Activated CD8-positive, alpha-beta memory T cell treated with anti-CD3 and anti-CD28 coated beads, Interleukin-2, amount 10 ng/mL, durations not matched to agents 7 days and 5 days (primary cell): ENCODE measurements around the gene DUSP7. TPM values are rescaled to one million over a fixed set of nuclear protein-coding genes. Genes with fewer than 3 reads are reported as not detected.

Experiments
- ATAC-seq: fragments of 150-1000 bp; cut with Tn5 transposase; one replicate; pipeline ENCODE4 v1.10.0; 2021; ENCODE audit warnings: moderate library complexity
- CTCF ChIA-PET: fragments of 350-600 bp; sonication (Branson Sonifier 250); formaldehyde crosslinking; loops from one replicate; lab custom pipeline; 2021; ENCODE audit warnings: antibody characterized with exemption; lab: Charles Lee
- DNase-seq: peaks from one replicate; pipeline ENCODE4 v3.0.0-alpha.2; 2020
- H3K27ac Mint-ChIP-seq: one replicate; pipeline ENCODE4 v1.8.0; 2021; ENCODE audit warnings: mild to moderate bottlenecking, mixed read lengths
- H3K27me3 Mint-ChIP-seq: one replicate; pipeline ENCODE4 v1.8.0; 2021; ENCODE audit warnings: mixed read lengths
- H3K36me3 Mint-ChIP-seq: one replicate; pipeline ENCODE4 v1.8.0; 2021; ENCODE audit warnings: mild to moderate bottlenecking, mixed read lengths
- H3K4me1 Mint-ChIP-seq: one replicate; pipeline ENCODE4 v1.8.0; 2021; ENCODE audit warnings: mixed read lengths
- H3K4me3 Mint-ChIP-seq: one replicate; pipeline ENCODE4 v1.8.0; 2021; ENCODE audit warnings: mild to moderate bottlenecking, moderate library complexity, mixed read lengths
- H3K9me3 Mint-ChIP-seq: one replicate; pipeline ENCODE4 v1.8.0; 2022; ENCODE audit warnings: low read depth, mixed read lengths
- total RNA-seq, 2 experiments: library from RNA; stranded (reverse); gene quantifications; one replicate each; pipeline ENCODE4 v1.2.3, GENCODE V29; 2021

The DUSP7 gene, protein sequence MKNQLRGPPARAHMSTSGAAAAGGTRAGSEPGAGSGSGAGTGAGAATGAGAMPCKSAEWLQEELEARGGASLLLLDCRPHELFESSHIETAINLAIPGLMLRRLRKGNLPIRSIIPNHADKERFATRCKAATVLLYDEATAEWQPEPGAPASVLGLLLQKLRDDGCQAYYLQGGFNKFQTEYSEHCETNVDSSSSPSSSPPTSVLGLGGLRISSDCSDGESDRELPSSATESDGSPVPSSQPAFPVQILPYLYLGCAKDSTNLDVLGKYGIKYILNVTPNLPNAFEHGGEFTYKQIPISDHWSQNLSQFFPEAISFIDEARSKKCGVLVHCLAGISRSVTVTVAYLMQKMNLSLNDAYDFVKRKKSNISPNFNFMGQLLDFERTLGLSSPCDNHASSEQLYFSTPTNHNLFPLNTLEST
- total RNA-seq, result 10 to 100 TPM; 24.2 to 29.3 TPM

GRCh38 chr3:52056521-52056967 lies at the start of gene DUSP7:
DUSP7 (minus strand) TSS chr3:52056571; CDS start chr3:52056366, 205 bp downstream.
- H3K9me3 Mint-ChIP-seq, result no peaks in the 10 kb centered on the region
- no peaks in the 10 kb centered on the region for H3K27me3 Mint-ChIP-seq
- peak within 1 kb of the TSS; percentile 87 for H3K4me3 Mint-ChIP-seq
- CTCF ChIA-PET, result interaction anchor here (0.7 to 8.7 kb wide), 17 partner anchors 21 to 667 kb away, joined by 3 to 105 read pairs (median 5); partner anchors contain the start of genes ABHD14A, ABHD14B, ACY1 and PARP3
- peaks cover 12% of the 10 kb centered on the region for H3K36me3 Mint-ChIP-seq
- peak within 1 kb of the TSS; percentile 89 for H3K27ac Mint-ChIP-seq
- DNase-seq, result peak; percentile 74
- peaks cover 36% of the 10 kb centered on the region for H3K4me1 Mint-ChIP-seq
- ATAC-seq, result peak; percentile 43

GRCh38 chr3:52104684-52105640 lies 48.6 kb upstream of the DUSP7 start:
- Mint-ChIP-seq H3K27me3 (no peaks in the 10 kb centered on the region), H3K9me3 (peaks cover 6% of the 10 kb centered on the region), H3K4me3 (no peak overlapping the region), H3K36me3 (peaks cover 33% of the 10 kb centered on the region), H3K4me1 (peaks cover 1% of the 10 kb centered on the region), H3K27ac (no peak overlapping the region)
- no peak for DNase-seq
- CTCF ChIA-PET, result interaction anchor here (1.1 kb wide), 1 partner anchor 14 kb away, joined by 3 read pairs; no protein-coding TSS in a partner anchor
- no peak for ATAC-seq

DNA sequence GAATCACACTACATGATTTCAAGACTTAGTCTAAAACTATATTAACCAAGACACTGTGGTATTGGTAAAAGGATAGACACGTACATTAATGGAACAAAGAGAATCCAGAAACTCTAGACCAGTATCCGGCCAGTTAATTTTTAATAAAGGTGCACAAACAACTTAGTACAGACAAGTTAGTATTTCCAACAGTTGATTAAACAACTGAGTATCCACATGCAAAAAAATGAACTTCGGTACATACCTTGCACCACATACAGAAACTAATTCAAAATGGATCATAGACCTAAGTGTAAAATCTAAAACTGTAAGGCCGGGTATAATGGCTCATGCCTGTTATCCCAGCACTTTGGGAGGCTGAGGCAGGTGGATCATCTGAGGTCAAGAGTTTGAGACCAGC lies 46.6 kb upstream of the DUSP7 start:
- no peak for DNase-seq
- CTCF ChIA-PET, result no interaction called here
- H3K27me3 Mint-ChIP-seq, result no peaks in the 10 kb centered on the region
- H3K27ac Mint-ChIP-seq, result no peak overlapping the region
- peaks cover 6% of the 10 kb centered on the region for H3K9me3 Mint-ChIP-seq
- ATAC-seq, result no peak
- no peak overlapping the region for H3K4me3 Mint-ChIP-seq
- H3K4me1 Mint-ChIP-seq, result peaks cover 2% of the 10 kb centered on the region
- H3K36me3 Mint-ChIP-seq, result peaks cover 34% of the 10 kb centered on the region

- ATAC-seq, result no peak
- Mint-ChIP-seq H3K36me3 (peaks cover 32% of the 10 kb centered on the region), H3K4me1 (peaks cover 2% of the 10 kb centered on the region), H3K27me3 (no peaks in the 10 kb centered on the region), H3K9me3 (peaks cover 6% of the 10 kb centered on the region), H3K4me3 (no peak overlapping the region), H3K27ac (no peak overlapping the region)
- DNase-seq, result no peak
- CTCF ChIA-PET, result no interaction called here
These were observed 42.6 kb upstream of the DUSP7 start for GRCh38 chr3:52099001-52099401.

DNA sequence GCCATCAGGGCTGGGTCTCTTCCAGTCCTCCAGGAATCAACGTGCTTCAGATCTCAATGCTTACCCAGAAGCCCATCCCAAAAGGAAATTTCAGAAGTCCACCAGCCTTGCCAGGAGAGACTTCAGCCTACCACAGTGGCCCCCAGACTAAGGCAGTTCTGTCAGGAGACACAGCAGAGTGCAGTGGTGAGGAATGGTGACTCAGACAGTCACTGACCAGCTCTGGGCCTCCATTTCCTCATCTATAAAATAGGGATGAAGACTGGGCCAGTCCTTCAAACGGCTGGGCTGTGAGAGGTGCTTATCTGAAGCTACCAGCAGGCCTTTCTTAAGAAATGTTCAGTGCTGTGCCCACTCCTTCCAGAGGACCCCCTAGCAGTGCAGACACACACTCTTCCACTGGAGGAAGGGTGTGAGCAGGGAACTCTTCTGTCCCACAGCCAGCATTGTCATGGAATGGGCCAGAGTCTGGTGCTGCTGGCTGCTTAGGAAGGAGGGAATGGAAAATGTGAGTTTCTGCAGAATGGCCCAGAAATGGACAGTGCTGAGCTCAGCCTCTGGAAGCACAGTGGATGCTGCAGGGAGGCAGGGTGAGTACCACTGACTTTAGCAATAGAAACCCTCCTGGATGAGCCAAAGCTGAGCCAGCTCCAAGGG lies 41.6 kb upstream of the DUSP7 start:
- Mint-ChIP-seq H3K4me1 (peaks cover 2% of the 10 kb centered on the region), H3K27ac (no peak overlapping the region), H3K27me3 (no peaks in the 10 kb centered on the region), H3K36me3 (peaks cover 31% of the 10 kb centered on the region), H3K9me3 (peaks cover 6% of the 10 kb centered on the region), H3K4me3 (no peak overlapping the region)
- DNase-seq, result no peak
- CTCF ChIA-PET, result no interaction called here
- ATAC-seq, result no peak

DNA sequence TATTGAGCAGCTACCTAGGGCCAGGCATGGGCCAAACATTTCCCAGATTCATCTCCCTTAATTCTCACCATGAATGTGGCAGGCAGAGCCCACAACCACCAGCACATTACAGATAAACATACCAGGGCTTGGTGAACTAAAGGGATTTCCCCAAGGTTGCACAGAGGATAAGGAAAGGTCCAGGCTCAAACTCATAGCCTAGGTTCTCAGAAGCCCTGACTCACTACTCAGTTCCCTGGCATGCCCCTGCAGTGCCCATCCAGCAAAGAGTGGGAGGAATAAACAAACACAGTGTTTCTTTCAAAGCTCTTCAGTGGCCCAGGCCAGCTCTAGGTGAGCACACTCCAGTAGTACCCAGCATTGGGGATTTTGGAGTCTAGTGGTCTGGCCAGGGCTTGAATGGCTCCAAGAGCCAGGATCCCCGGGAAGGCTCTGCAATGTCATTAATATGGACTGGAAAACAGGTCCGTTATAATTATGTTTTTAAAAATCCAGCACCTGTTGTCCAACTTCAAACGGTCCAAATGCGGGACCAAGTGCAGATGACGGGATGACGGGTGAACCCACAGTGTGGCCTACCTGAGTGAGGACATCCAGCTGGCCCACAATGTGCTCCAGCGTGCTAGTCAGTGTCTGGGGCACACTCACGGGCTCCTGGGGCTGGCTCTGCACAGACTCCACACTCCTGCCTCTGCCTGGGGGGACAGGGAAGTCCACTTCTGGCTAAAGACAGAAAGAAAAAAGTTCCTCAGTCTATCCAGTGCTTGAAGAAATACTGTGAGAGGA lies 39.8 kb upstream of the DUSP7 start:
- CTCF ChIA-PET, result no interaction called here
- no peak for ATAC-seq
- Mint-ChIP-seq H3K4me3 (no peak overlapping the region), H3K4me1 (peaks cover 2% of the 10 kb centered on the region), H3K36me3 (peaks cover 15% of the 10 kb centered on the region), H3K27me3 (no peaks in the 10 kb centered on the region), H3K9me3 (no peaks in the 10 kb centered on the region), H3K27ac (no peak overlapping the region)
- no peak for DNase-seq

DNA sequence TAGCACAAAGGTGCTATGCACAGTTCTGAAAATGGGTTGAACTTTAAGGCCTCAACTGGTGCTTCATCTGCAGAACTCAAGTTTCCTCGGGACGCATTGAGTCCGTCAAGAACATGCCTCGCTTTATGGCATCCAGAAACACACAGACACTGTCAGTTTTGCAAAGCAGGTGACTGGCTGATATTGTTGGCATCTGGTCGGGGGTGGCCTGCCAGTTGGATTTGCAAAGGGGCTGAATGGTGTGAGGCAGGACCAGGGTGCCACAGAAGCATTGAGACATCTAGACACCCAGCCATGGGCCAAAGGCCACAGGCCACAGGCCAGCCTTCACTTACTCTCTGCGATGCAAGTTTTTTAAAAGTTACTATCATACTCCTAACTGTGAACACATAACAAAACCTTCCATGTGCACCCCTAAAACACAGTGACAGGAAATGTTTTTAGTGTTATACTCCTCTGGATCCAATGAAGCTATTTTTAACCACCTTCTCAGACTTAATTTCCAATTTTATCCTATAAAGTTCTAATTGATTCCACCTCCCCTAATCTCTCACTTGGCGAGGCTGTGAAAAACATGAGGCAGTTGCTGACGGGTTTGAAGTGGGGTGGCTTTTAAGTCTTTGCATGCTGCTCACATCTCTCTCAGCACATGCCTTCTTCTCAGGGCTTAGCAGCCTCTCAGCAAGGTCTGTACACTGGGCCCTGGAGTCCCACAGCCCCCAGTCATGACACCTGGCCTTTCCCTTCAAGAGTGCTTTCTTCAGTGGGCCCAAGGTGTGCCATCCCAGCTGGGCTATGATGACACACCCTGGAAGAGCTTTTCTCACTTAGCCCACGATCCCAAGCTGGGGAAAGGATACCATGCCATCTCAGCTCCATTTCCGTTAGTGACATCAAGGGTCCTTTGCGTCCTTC lies 38.5 kb upstream of the DUSP7 start:
- Mint-ChIP-seq H3K36me3 (peaks cover 3% of the 10 kb centered on the region), H3K27ac (no peak overlapping the region), H3K4me3 (no peak overlapping the region), H3K4me1 (no peaks in the 10 kb centered on the region), H3K9me3 (no peaks in the 10 kb centered on the region), H3K27me3 (no peaks in the 10 kb centered on the region)
- ATAC-seq, result no peak
- CTCF ChIA-PET, result no interaction called here
- DNase-seq, result no peak

- Mint-ChIP-seq H3K27me3 (no peaks in the 10 kb centered on the region), H3K27ac (no peak overlapping the region), H3K9me3 (no peaks in the 10 kb centered on the region), H3K4me1 (no peaks in the 10 kb centered on the region), H3K36me3 (peaks cover 1% of the 10 kb centered on the region), H3K4me3 (no peak overlapping the region)
- DNase-seq (no peak), ATAC-seq (no peak)
- CTCF ChIA-PET, result no interaction called here
These were observed 37.6 kb upstream of the DUSP7 start for GRCh38 chr3:52093756-52094545.

- CTCF ChIA-PET, result no interaction called here
- H3K27me3 Mint-ChIP-seq, result no peaks in the 10 kb centered on the region
- H3K4me3 Mint-ChIP-seq, result no peak overlapping the region
- no peaks in the 10 kb centered on the region for H3K9me3 Mint-ChIP-seq
- peaks cover 1% of the 10 kb centered on the region for H3K36me3 Mint-ChIP-seq
- DNase-seq, result no peak
- no peak for ATAC-seq
- peaks cover 10% of the 10 kb centered on the region for H3K4me1 Mint-ChIP-seq
- no peak overlapping the region for H3K27ac Mint-ChIP-seq
These were observed 36.5 kb upstream of the DUSP7 start for GRCh38 chr3:52092891-52093290.

DNA sequence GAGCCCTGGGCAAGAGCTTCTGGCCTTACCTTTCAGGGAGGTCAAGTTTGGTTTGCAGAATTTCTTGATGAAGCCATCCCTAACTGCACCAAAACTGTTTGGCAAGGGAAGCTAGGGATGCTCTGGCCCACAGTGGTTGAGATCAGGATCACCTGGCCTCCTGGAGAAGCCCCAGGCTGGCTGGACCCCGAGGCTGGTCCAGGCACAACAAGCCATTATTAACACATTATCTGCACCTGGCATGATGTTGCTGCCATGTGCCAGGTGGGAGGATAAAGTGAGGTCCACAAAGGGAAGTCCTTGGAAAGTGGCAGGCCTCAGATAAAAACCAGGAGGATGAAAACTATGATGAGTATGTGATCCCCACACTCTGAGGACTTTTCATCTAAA lies 35.9 kb upstream of the DUSP7 start:
- Mint-ChIP-seq H3K27me3 (no peaks in the 10 kb centered on the region), H3K4me3 (no peak overlapping the region), H3K27ac (no peak overlapping the region), H3K4me1 (peaks cover 16% of the 10 kb centered on the region), H3K9me3 (no peaks in the 10 kb centered on the region), H3K36me3 (peaks cover 1% of the 10 kb centered on the region)
- no peak for ATAC-seq
- DNase-seq, result no peak
- CTCF ChIA-PET, result interaction anchor here (1.1 kb wide), 1 partner anchor 90 kb away, joined by 4 read pairs; no protein-coding TSS in a partner anchor

DNA sequence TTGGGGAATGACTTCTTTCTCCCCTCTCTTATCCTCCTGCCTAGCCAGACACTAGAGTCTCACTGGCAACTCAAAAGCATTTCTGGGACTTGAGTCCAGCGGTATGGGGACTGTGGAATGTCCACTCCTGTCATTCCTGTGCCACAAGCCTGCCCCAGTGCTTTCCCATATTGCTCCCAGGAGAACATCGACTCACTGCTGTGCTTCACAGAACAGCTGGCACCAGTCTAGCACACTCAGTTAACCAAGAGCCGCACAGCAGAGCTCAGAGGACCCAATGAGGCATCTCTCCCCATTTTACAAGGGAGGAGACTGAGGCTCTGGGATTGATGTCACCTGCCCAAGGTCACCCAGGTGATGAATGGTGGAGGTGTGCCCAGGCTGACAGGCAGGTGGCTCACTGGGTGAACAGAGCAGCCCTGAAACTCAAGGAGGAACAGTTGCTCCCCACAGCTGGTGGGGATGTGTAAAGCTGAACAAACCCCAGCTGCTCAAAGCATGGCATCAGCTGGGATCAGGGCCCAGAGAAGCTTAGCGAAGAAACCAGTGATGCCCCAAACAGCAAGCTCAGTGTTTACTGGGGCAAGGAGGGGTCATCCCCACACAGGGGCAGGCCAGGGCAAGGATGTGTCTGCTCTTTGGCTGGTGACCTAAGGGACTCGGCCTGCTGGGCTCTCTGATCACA lies 35.4 kb upstream of the DUSP7 start:
- Mint-ChIP-seq H3K4me3 (no peak overlapping the region), H3K9me3 (no peaks in the 10 kb centered on the region), H3K36me3 (peaks cover 1% of the 10 kb centered on the region), H3K27me3 (no peaks in the 10 kb centered on the region), H3K27ac (peak overlapping the region; percentile 52), H3K4me1 (peaks cover 21% of the 10 kb centered on the region)
- DNase-seq, result no peak
- ATAC-seq, result no peak
- CTCF ChIA-PET, result interaction anchor here (1.1 kb wide), 1 partner anchor 89 kb away, joined by 4 read pairs; no protein-coding TSS in a partner anchor
